A673 (cell line): Measurements from ENCODE around the gene DOCK4.

ENCODE experiments used
- EZH2 ChIP-seq: fragments of 200-600 bp; sonication (generic); IDR thresholded peaks from 2 replicates; pipeline ENCODE4 v1.6.1; 2017; ENCODE audit warnings: borderline replicate concordance, low read depth, mild to moderate bottlenecking, mixed read lengths, antibody characterized with exemption, low read length; ENCODE audit not compliant: poor library complexity, severe bottlenecking
- TF ChIP-seq, protein P1 (sequence below): fragments of 300-800, 200-600 bp; sonication (generic); conservative IDR thresholded peaks from 2 replicates; pipeline ENCODE4 v1.5.1; 2017; ENCODE audit warnings: low read depth, mild to moderate bottlenecking, antibody characterized with exemption, low read length, moderate library complexity, mixed read lengths

DNA sequence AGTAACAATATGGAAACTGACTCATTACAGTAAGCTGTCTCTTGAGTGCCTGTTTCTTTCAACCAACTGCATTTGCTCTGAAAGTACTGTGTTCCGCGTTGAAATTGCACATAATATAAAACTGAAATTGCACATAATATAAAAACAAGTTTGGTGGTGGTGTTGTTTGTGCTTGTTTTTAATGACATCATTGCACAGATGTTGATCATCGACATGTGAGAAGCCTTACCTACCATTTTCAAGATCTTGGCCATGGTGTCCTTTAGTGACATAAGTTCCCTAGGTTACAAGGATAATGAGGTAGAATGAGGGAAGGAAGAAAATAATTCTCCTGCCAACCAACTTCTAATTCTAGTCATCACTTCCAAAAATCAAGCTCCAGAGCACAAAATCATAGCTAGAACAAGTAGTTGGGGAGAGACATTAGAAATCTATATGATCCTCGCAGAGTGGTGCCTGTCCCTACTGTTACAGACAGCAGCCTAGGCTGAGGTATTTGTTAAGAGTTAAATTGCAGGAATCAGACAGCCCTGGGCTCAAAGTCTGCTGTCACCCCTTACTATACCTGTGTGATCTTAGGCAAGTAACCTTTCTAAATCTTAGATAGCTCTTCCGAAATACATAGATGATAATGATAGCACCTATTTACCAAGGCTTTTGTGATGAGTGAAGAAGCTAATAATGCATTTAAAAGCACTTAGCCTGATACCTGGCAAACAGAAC is 29.3 kb downstream of the DOCK4 start:
- TF ChIP-seq EZH2: no peak
- TF ChIP-seq, protein P1, sequence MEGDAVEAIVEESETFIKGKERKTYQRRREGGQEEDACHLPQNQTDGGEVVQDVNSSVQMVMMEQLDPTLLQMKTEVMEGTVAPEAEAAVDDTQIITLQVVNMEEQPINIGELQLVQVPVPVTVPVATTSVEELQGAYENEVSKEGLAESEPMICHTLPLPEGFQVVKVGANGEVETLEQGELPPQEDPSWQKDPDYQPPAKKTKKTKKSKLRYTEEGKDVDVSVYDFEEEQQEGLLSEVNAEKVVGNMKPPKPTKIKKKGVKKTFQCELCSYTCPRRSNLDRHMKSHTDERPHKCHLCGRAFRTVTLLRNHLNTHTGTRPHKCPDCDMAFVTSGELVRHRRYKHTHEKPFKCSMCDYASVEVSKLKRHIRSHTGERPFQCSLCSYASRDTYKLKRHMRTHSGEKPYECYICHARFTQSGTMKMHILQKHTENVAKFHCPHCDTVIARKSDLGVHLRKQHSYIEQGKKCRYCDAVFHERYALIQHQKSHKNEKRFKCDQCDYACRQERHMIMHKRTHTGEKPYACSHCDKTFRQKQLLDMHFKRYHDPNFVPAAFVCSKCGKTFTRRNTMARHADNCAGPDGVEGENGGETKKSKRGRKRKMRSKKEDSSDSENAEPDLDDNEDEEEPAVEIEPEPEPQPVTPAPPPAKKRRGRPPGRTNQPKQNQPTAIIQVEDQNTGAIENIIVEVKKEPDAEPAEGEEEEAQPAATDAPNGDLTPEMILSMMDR: no peak
